Kidney tubule cell (primary cell): Measurements from ENCODE around the gene ALPI.
"Not testable (repeated sequence)": the region's sequence is repeated elsewhere in the genome, so short reads cannot be mapped to it uniquely, and the experiment has no call there.

Source experiments
- DNase-seq: peaks from one replicate; pipeline ENCODE4 v3.0.0-alpha.2; 2018; ENCODE audit warnings: low spot score

Gene ALPI

GRCh38 chr2:232455426-232456255, at the start of gene ALPI:
Gene ALPI, plus strand, starts transcription at chr2:232456153. Its CDS starts 47 bp downstream, at chr2:232456200.
- no peak for DNase-seq

- no peak for DNase-seq
Observed at GRCh38 chr2:232406556-232407310, 49.2 kb upstream of the ALPI start, which contains the start of gene ALPG. Gene ALPG, plus strand, starts transcription at chr2:232406844. Its CDS starts 51 bp downstream, at chr2:232406895.

- not testable (repeated sequence) for DNase-seq
Observed at GRCh38 chr2:232407428-232408150, 48.4 kb upstream of the ALPI start.

- not testable (repeated sequence) for DNase-seq
Observed at GRCh38 chr2:232408269-232408668, 47.7 kb upstream of the ALPI start.

- DNase-seq, result not testable (repeated sequence)
Observed at GRCh38 chr2:232409617-232410016, 46.3 kb upstream of the ALPI start.

- DNase-seq, result no peak
Observed at GRCh38 chr2:232410238-232410900, 45.6 kb upstream of the ALPI start.

- DNase-seq, result no peak
Observed at GRCh38 chr2:232411901-232412629, 43.9 kb upstream of the ALPI start.

- DNase-seq, result no peak
Observed at GRCh38 chr2:232412986-232413385, 43.0 kb upstream of the ALPI start.

GRCh38 chr2:232415138-232415690, 40.7 kb upstream of the ALPI start:
- DNase-seq, result no peak

GRCh38 chr2:232415736-232416520, 40.0 kb upstream of the ALPI start:
- DNase-seq, result no peak

- no peak for DNase-seq
Observed at GRCh38 chr2:232416521-232417470, 39.2 kb upstream of the ALPI start.

GRCh38 chr2:232417489-232417888, 38.5 kb upstream of the ALPI start:
- no peak for DNase-seq

- DNase-seq, result no peak
Observed at GRCh38 chr2:232418056-232418455, 37.9 kb upstream of the ALPI start.

GRCh38 chr2:232418466-232419244, 37.3 kb upstream of the ALPI start:
- peak; percentile 22 for DNase-seq

GRCh38 chr2:232419245-232420072, 36.5 kb upstream of the ALPI start:
- no peak for DNase-seq

GRCh38 chr2:232420073-232420454, 35.9 kb upstream of the ALPI start:
- DNase-seq, result no peak
